Heart right ventricle (tissue), 16 donors: Measurements from ENCODE around the gene MRPL18. TPM values are rescaled to one million over a fixed set of nuclear protein-coding genes. Genes with fewer than 3 reads are reported as not detected.

Experiments used
- ATAC-seq, 8 donors: fragments of 200-7000 bp; cut with Tn5 transposase; one replicate each; pipeline ENCODE4 v1.9.1; 2020; ENCODE audit warnings: mild to moderate bottlenecking in 8 of 8, moderate library complexity in 8 of 8, moderate number of reproducible peaks in 1 of 8
- DNase-seq, 2 donors: peaks; one replicate each; pipeline ENCODE4 v3.0.0-alpha.2; 2020
- H3K27ac ChIP-seq, 10 donors: fragments of 200-600 bp; sonication (generic) in 2 of 10; one replicate each; pipeline versions ENCODE4 v1.5.0 to v1.8.0; 2020 to 2022; ENCODE audit warnings: mild to moderate bottlenecking in 3 of 10
- H3K27me3 ChIP-seq, 7 donors: fragments of 200-600 bp; one replicate each; pipeline ENCODE4 v1.8.0; 2021 to 2022; ENCODE audit warnings: mild to moderate bottlenecking in 2 of 7
- H3K36me3 ChIP-seq, 9 donors: fragments of 200-600 bp; sonication (generic) in 1 of 9; one replicate each; pipeline versions ENCODE4 v1.5.0 to v1.8.0; 2020 to 2022; ENCODE audit warnings: mild to moderate bottlenecking in 2 of 9
- H3K4me1 ChIP-seq, 9 donors: fragments of 200-600 bp; sonication (generic) in 1 of 9; one replicate each; pipeline versions ENCODE4 v1.5.0 to v1.8.0; 2020 to 2022; ENCODE audit warnings: mild to moderate bottlenecking in 4 of 9
- H3K4me3 ChIP-seq, 10 donors: fragments of 200-600 bp; sonication (generic) in 2 of 10; one replicate each; pipeline versions ENCODE4 v1.5.0 to v1.8.0; 2020 to 2022; ENCODE audit warnings: mild to moderate bottlenecking in 7 of 10, moderate library complexity in 2 of 10
- H3K9me3 ChIP-seq, 11 donors: fragments of 200-600 bp in 10 of 11; sonication (generic) in 2 of 11; one replicate each; pipeline versions ENCODE4 v1.5.0 to v1.8.0; 2013 to 2022; ENCODE audit warnings: mild to moderate bottlenecking in 2 of 11, control low read depth in 1 of 11, moderate library complexity in 1 of 11
- WGBS, 2 donors: extraction: QIAGEN DNeasy Blood & Tissue Kit; methylation state at CpG; one replicate each; pipeline ENCODE4 v1.1.7; 2013; ENCODE audit warnings: inconsistent platforms in 1 of 2; 5-methylcytosine and 5-hydroxymethylcytosine counted together
- intact Hi-C, 10 donors: fragments of 100-400 bp; cut with DNase I; formaldehyde crosslinking; loops; one replicate each; pipeline versions ENCODE4 v1.11.1 to v1.14.2; 2022
- polyA plus RNA-seq, 2 donors: library from polyadenylated mRNA; stranded (reverse); fragments of 200-250 nt; gene quantifications; one replicate each; pipeline ENCODE4 v1.2.3, GENCODE V29; 2013
- total RNA-seq, 10 donors: library from RNA; stranded (reverse); fragmentation: NEBNext Ultra II Directional in 3 of 10; extraction: Animal tissue kit (Norgen Biotek cat#: 25700) in 3 of 10; gene quantifications; one replicate each; pipeline versions ENCODE4 v1.2.1 to v1.2.4, GENCODE V29; 2021 to 2023
- TF ChIP-seq, protein P1 (sequence below), 9 donors: fragments of 200-600 bp; sonication (generic) in 2 of 9; IDR thresholded peaks; one replicate each; pipeline versions ENCODE4 v1.5.0 to v1.8.0; 2021 to 2022; ENCODE audit warnings: antibody characterized with exemption in 9 of 9, mild to moderate bottlenecking in 5 of 9, moderate library complexity in 1 of 9
- donor health status: Arrhythmogenic right ventricular cardiomyopathy.
- donor health status: ischemic (EF 13 %, LVEDD 7.1; RV severe dilation, severe dysfunction).
- donor health status: healthy with polysubstance abuse.
- donor health status: DM: no; HTN: yes; CAD: no.
- donor health status: DM: no; HTN: no; CAD: no.
- donor health status: ischemic (EF 25% LVEDD 6.9; RV normal size, moderate dysfunction).
- donor health status: ischemic (EF 25% LVEDD 5.7; RV mildly dilated, moderate dysfunction).
- donor health status: healthy.
- donor health status: DM: yes; HTN: yes; CAD: no.
- donor health status: Ischemic cardiomyopathy.
- donor health status: ischemic (EF 35%, LVEDD 5.7; RV mildly dilated, moderate dysfunction).
- donor health status: nonischemic (EF 11% LVEDD 7.7; RV severe dilation, severe dysfunction).
- donor health status: DM: yes; HTN: yes; CAD: no.
- donor health status: PGD.
- donor health status: ischemic (EF 29% LVEDD 5.4; RV normal size, mild dysfunction).
- donor health status: nonischemic (EF 23%, LVEDD 6.1; RV moderate dilation, normal function).

Gene MRPL18
- total and polyA plus RNA-seq, 12 donors, result 53.9 to 131 (median 59.8) TPM

DNA sequence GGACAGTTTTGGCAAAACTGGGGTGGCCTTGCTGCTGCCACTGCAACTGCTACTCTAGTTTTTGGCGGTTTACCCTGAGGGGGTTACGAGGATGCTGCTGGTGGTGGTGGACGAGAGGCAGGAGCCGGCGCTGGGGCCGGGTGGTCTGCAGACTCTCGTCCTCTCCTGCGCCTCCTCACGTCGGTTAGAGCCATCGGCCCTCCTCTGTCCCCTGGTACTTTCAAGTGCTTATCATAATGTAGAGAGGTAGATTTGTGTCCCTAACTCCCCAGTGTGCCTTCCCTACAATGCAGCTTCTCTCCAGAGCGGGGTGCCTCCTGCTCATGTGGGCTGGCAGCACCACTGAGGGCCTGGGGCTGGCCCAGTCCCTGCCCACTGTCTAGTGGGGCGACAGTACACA is 35.7 kb downstream of the MRPL18 start:
- intact Hi-C loops, result no loop called here
- no peaks in the 10 kb centered on the region for H3K36me3 ChIP-seq
- 93 to 95% methylated on average over 13 of the region's 13 CpGs for WGBS, 2 donors

DNA sequence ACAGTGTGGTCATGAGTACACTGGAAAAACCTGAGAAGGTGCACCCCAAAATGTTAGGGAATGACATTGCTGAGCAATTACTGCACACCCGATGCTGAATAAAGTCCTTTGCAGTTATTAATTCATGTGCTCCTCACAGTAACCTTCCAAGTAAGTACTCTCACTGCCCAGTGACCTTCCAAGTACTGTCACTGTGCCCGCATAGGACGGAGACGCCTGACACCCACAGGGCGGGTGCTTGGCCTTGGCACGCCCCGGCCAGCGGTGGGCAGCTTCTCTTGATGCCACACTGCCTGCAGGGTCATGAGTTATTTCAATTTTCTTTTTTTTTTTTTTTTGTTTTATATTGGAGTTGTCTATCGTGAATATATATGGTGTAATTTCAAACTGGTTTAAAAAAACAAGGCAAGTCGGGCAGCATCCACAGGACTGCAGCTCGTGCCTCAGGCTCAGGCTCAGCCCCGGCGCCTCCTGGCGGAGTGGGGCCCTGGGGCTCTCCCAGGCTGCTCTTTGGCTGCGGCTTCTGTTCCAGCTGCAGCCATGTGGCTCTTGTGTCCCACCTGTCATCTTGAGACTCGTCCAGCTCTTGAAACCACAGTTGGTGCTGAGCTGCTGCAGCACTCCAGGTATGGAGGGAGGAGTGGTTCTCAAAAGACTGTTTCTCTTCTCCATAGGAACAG is 36.8 kb downstream of the MRPL18 start:
- Histone ChIP-seq H3K36me3 (no peaks in the 10 kb centered on the region), H3K27me3 (peaks cover 0 to 4% (median 0%) of the 10 kb centered on the region in 7 donors), H3K9me3 (no peaks in the 10 kb centered on the region), H3K4me1 (peaks cover 0 to 7% (median 0%) of the 10 kb centered on the region in 9 donors), H3K27ac (no peak overlapping the region), H3K4me3 (no peak overlapping the region)
- 88% methylated on average over 16 of the region's 16 CpGs for WGBS, 2 donors
- peak in 2 of 8 donors; percentile 48 to 53 for ATAC-seq
- no peak for DNase-seq
- intact Hi-C loops, result no loop called here
- TF ChIP-seq, protein P1, sequence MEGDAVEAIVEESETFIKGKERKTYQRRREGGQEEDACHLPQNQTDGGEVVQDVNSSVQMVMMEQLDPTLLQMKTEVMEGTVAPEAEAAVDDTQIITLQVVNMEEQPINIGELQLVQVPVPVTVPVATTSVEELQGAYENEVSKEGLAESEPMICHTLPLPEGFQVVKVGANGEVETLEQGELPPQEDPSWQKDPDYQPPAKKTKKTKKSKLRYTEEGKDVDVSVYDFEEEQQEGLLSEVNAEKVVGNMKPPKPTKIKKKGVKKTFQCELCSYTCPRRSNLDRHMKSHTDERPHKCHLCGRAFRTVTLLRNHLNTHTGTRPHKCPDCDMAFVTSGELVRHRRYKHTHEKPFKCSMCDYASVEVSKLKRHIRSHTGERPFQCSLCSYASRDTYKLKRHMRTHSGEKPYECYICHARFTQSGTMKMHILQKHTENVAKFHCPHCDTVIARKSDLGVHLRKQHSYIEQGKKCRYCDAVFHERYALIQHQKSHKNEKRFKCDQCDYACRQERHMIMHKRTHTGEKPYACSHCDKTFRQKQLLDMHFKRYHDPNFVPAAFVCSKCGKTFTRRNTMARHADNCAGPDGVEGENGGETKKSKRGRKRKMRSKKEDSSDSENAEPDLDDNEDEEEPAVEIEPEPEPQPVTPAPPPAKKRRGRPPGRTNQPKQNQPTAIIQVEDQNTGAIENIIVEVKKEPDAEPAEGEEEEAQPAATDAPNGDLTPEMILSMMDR (IDR thresholded peaks at IDR 0.05), result no peak

More for the DNA sequence above, 35.7 kb downstream of the MRPL18 start:
- H3K4me1 ChIP-seq, result peaks cover 0 to 11% (median 0%) of the 10 kb centered on the region in 9 donors
- H3K9me3 ChIP-seq, result no peaks in the 10 kb centered on the region
- H3K27me3 ChIP-seq, result peaks cover 0 to 4% (median 0%) of the 10 kb centered on the region in 7 donors
- DNase-seq, result no peak
- H3K27ac ChIP-seq, result no peak overlapping the region
- no peak for ATAC-seq
- TF ChIP-seq, protein P1 (IDR thresholded peaks at IDR 0.05), result no peak
- no peak overlapping the region for H3K4me3 ChIP-seq

DNA sequence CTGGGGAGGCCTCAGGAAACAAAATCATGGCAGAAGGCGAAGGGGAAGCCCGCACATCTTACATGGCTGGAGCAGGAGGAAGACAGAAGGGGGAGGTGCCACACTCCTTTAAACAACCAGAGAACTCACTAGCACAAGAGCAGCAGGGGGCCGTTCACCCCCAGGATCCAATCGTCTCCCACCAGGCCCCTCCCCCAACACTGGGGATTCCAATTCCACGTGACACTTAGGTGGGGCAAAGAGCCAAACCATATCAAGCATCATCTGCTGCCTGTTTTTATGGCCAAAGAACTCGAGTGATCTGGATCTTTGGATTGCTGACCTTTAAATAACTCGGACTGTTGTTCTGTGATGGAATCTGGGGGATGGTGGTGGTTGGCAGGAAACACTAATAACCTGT is 37.8 kb downstream of the MRPL18 start:
- TF ChIP-seq, protein P1 (IDR thresholded peaks at IDR 0.05), result no peak
- peaks cover 0 to 9% (median 2%) of the 10 kb centered on the region in 9 donors for H3K4me1 ChIP-seq
- H3K9me3 ChIP-seq, result no peaks in the 10 kb centered on the region
- WGBS, 2 donors, result 57% methylated on average over 7 of the region's 7 CpGs
- no peak for ATAC-seq
- DNase-seq, result no peak
- H3K4me3 ChIP-seq, result no peak overlapping the region
- no peaks in the 10 kb centered on the region for H3K36me3 ChIP-seq
- intact Hi-C loops, result no loop called here
- H3K27ac ChIP-seq, result no peak overlapping the region
- H3K27me3 ChIP-seq, result peaks cover 0 to 4% (median 0%) of the 10 kb centered on the region in 7 donors

DNA sequence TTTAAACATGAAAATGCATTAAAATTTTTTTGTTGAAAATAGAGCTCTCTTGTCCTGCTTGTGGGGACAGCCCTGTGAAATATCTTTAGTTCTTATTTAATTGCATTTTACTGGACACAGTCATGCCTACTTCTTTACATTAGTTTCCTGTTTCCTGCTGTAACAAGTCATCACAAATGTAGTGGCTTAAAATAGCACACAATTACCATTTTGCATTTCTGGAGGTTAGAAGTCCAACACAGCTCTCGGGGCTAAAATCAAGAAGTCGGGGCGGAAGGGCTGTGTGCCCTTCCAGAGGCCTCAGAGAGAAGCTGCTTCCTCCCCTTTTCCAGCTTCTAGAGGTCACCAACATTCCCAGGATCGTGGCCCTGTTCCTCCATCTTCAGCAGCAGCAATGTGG is 39.3 kb downstream of the MRPL18 start:
- no peak for DNase-seq
- ATAC-seq, result no peak
- Histone ChIP-seq H3K9me3 (no peaks in the 10 kb centered on the region), H3K27me3 (peaks cover 0 to 4% (median 0%) of the 10 kb centered on the region in 7 donors), H3K27ac (no peak overlapping the region), H3K36me3 (no peaks in the 10 kb centered on the region), H3K4me1 (peaks cover 0 to 18% (median 2%) of the 10 kb centered on the region in 9 donors), H3K4me3 (no peak overlapping the region)
- TF ChIP-seq, protein P1 (IDR thresholded peaks at IDR 0.05), result no peak
- 61 to 65% methylated on average over 4 of the region's 4 CpGs for WGBS, 2 donors
- intact Hi-C loops, result no loop called here
